Activated T-helper 17 cell treated with anti-CD3 and anti-CD28 coated beads, Interleukin-2, amount 50 U/mL, for 72 hours (primary cell): ENCODE data around the gene SIK3. TPM values are rescaled to one million over a fixed set of nuclear protein-coding genes. Genes with fewer than 3 reads are reported as not detected.
A peak's percentile ranks its signal among the peaks of the same experiment; 100 is the strongest.
"Not testable (repeated sequence)": the region's sequence is repeated elsewhere in the genome, so short reads cannot be mapped to it uniquely, and the experiment has no call there.

ENCODE experiments used
- ATAC-seq: fragments of 150-1000 bp; cut with Tn5 transposase; replicated peaks from 2 replicates; pipeline ENCODE4 v1.10.0; 2021; ENCODE audit warnings: mild to moderate bottlenecking, moderate library complexity
- H3K27ac Mint-ChIP-seq: one replicate; pipeline ENCODE4 v1.8.0; 2022; ENCODE audit warnings: mixed read lengths
- H3K27me3 Mint-ChIP-seq: one replicate; pipeline ENCODE4 v1.8.0; 2022; ENCODE audit warnings: mixed read lengths
- H3K36me3 Mint-ChIP-seq: one replicate; pipeline ENCODE4 v1.8.0; 2022; ENCODE audit warnings: low read depth, mild to moderate bottlenecking, mixed read lengths
- H3K4me1 Mint-ChIP-seq: one replicate; pipeline ENCODE4 v1.8.0; 2022; ENCODE audit warnings: mixed read lengths
- H3K4me3 Mint-ChIP-seq: one replicate; pipeline ENCODE4 v1.8.0; 2022; ENCODE audit warnings: mild to moderate bottlenecking, mixed read lengths
- H3K9me3 Mint-ChIP-seq: one replicate; pipeline ENCODE4 v1.8.0; 2022; ENCODE audit warnings: mixed read lengths
- total RNA-seq, 2 donors: library from RNA; stranded (reverse); gene quantifications; one replicate each; pipeline ENCODE4 v1.2.3, GENCODE V29; 2022

SIK3 gene
- total RNA-seq, 2 donors from 2014 or later: 41.9 to 55.7 TPM

DNA sequence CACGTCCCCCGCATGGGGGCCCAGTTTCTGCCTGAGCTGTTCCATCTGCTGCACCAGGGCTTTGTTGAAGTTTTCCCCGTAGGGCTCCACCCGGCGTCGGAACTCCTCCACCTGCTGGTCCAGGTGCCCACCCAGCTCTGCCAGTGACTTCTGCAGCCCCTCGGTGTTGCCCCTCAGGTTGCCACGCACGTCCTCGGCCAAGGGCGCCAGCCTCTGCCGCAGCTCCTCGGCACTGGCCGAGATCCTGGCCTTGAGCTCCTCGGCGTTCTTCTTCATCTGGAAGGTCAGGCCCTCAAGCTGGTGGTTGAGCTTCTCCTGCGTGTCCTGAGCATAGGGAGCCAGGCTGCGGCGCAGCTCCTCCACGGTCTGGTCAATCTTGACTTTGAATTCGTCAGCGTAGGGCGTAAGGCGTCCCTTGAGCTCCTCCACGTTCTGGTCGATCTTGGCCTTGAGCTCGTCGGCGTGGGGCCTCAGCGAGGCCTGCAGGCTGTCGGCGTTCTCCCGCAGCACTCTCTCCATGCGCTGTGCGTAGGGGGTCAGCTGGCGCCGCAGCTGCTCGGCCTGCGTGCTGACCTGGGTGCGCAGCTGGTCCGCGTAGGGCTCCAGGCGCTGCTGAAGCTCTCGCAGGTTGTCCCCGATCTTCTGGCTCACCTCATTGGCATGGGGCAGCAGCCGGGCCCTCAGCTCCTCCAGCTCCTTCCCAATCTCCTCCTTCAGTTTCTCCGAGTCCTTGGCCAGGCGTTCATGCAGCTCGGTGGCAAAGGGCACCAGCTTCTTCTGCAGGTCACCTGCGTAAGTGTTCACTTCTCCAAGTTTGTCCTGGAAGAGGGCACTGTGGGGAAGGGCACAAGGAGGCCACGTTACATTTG is 276.9 kb downstream of the SIK3 start:
- H3K9me3 Mint-ChIP-seq: no peaks in the 10 kb centered on the region
- H3K4me3 Mint-ChIP-seq: no peak overlapping the region
- no peaks in the 10 kb centered on the region for H3K4me1 Mint-ChIP-seq
- H3K36me3 Mint-ChIP-seq: no peaks in the 10 kb centered on the region
- no peak overlapping the region for H3K27ac Mint-ChIP-seq
- H3K27me3 Mint-ChIP-seq: no peaks in the 10 kb centered on the region
- no peak for ATAC-seq

DNA sequence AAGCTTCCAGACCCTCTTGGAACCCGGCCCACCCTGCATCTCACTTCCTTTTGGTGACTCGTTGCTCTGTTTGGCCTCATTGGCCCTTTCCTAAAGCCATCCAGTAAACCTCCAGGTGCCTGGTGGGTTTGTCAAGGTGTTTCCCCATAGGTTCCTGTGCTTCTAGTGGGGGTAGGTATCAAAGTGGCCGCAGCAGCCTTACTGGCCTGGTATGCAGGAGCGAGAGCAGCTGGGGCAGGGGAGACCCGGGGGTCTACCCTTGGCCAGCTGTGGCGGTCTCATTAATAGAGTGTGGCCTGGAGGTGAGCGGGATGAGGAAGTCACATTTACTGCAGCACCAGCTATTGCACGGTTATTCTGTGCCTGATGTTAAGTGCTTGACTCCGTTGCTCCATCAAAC is 279.2 kb downstream of the SIK3 start:
- no peaks in the 10 kb centered on the region for H3K9me3 Mint-ChIP-seq
- no peak overlapping the region for H3K27ac Mint-ChIP-seq
- H3K4me1 Mint-ChIP-seq: no peaks in the 10 kb centered on the region
- no peaks in the 10 kb centered on the region for H3K36me3 Mint-ChIP-seq
- ATAC-seq: no peak
- H3K27me3 Mint-ChIP-seq: no peaks in the 10 kb centered on the region
- H3K4me3 Mint-ChIP-seq: no peak overlapping the region

DNA sequence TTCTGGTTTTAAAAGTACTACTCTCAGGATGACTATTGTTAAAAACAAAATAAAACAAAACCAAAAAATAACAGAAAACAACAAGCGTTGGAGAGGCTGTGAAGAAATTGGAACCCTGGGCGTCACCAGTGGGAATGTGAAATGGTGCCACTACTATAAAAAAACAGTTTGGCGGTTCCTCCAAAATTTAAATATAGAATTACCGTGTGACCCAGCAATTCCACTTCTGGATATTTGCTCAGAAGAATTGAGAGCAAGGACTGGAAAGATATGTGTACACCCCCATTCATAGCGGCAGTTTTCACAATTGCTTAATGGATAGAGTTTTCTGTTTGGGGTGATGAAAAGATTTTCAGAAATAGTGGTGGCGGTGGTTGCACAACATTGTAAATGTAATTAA is 283.7 kb downstream of the SIK3 start:
- Mint-ChIP-seq H3K36me3 (no peaks in the 10 kb centered on the region), H3K27ac (no peak overlapping the region), H3K27me3 (no peaks in the 10 kb centered on the region), H3K4me1 (no peaks in the 10 kb centered on the region), H3K4me3 (no peak overlapping the region), H3K9me3 (no peaks in the 10 kb centered on the region)
- ATAC-seq: no peak

DNA sequence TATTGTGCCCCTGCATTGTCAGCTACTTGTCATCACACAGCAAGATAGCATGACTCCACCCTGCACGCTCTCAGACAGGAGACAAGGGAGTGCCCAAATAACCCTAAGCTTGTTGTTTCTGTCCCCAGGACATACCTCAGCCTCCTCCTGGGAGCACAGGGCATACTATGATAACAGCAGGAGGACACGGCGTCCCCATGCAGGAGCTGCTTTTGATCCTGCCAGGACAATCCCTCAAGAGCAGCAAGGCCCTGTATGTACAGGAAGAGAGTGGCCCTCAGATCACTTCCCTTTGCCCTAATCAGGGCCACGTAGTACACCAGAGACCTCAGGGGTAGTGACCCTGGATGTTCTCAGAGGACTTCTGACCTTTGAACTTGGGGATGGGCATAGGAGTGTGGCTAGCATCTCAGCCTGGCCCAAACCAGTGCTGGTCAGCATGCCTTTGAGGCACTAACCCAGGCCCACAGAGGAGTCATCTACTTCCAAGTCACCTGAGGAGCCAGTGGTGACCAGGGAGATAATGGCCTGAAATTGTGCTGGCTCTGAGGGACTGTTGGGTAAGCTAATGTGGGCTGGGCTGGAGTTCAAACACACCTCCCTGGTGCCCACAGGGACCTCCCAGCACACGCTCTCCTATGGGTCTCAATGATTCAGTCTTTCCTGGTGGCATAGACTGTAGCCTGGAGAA is 284.3 kb downstream of the SIK3 start:
- ATAC-seq: no peak
- Mint-ChIP-seq H3K36me3 (no peaks in the 10 kb centered on the region), H3K27me3 (no peaks in the 10 kb centered on the region), H3K4me3 (no peak overlapping the region), H3K9me3 (no peaks in the 10 kb centered on the region), H3K27ac (no peak overlapping the region), H3K4me1 (no peaks in the 10 kb centered on the region)

DNA sequence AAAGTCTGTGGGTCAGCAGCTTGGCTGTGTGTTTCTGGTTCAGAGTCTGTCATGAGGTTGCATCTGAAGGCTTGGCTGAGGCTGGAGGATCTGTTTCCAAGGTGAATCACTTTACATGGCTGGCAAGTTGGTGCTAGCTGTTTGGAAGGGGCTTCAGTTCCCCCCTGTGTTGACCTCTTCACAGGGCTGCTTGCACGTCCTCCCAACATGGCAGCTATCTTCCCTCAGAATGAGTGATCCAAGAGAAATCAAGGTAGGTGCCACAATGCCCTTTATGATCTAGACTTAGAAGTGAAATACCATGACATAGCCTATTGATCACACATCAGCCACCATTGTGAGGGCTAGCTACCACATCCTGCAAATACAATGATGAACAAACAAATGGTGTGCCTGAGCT is 285.1 kb downstream of the SIK3 start:
- H3K9me3 Mint-ChIP-seq: no peaks in the 10 kb centered on the region
- ATAC-seq: peak; percentile 23
- H3K4me3 Mint-ChIP-seq: no peak overlapping the region
- no peak overlapping the region for H3K27ac Mint-ChIP-seq
- H3K4me1 Mint-ChIP-seq: no peaks in the 10 kb centered on the region
- H3K36me3 Mint-ChIP-seq: no peaks in the 10 kb centered on the region
- no peaks in the 10 kb centered on the region for H3K27me3 Mint-ChIP-seq

DNA sequence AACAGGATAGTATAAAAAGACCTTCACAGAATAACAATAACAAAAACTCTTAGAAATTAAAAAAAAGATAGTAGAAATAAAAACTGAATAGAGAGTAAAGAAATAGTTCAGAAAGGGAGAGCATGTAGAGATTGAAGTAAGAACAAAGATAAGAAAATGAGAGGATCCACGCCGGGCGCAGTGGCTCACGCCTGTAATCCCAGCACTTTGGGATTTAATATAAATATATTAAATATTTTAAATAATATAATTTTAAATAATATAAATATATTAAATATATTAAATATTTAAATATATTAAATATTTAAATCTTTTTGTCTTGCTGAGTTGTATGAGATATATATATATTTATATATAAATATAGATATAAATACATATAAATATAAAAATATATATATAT is 286.1 kb downstream of the SIK3 start:
- Mint-ChIP-seq H3K4me1 (no peaks in the 10 kb centered on the region), H3K27ac (no peak overlapping the region), H3K36me3 (no peaks in the 10 kb centered on the region), H3K4me3 (no peak overlapping the region), H3K9me3 (no peaks in the 10 kb centered on the region), H3K27me3 (no peaks in the 10 kb centered on the region)
- no peak for ATAC-seq

DNA sequence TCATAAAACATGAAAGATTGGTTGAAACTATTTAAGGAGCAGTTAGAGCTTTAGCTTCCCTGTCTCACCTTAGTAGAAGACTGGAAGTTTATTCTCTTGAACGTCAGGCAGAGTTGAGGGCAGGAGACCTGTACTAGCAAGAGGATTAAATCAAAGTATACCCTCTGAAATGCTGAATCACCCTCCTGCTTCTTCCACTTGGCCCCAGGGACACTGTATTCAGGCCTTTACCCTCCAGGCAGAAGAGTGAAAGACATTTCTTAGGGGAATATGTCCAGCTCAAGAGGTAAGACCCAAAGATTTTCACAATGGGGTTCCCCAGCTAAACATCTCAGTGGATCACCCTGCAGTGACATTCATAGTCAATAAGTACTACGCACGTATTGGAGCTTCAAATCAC is 287.0 kb downstream of the SIK3 start:
- Mint-ChIP-seq H3K27ac (no peak overlapping the region), H3K9me3 (no peaks in the 10 kb centered on the region), H3K36me3 (no peaks in the 10 kb centered on the region), H3K4me3 (no peak overlapping the region), H3K27me3 (no peaks in the 10 kb centered on the region), H3K4me1 (no peaks in the 10 kb centered on the region)
- ATAC-seq: no peak

DNA sequence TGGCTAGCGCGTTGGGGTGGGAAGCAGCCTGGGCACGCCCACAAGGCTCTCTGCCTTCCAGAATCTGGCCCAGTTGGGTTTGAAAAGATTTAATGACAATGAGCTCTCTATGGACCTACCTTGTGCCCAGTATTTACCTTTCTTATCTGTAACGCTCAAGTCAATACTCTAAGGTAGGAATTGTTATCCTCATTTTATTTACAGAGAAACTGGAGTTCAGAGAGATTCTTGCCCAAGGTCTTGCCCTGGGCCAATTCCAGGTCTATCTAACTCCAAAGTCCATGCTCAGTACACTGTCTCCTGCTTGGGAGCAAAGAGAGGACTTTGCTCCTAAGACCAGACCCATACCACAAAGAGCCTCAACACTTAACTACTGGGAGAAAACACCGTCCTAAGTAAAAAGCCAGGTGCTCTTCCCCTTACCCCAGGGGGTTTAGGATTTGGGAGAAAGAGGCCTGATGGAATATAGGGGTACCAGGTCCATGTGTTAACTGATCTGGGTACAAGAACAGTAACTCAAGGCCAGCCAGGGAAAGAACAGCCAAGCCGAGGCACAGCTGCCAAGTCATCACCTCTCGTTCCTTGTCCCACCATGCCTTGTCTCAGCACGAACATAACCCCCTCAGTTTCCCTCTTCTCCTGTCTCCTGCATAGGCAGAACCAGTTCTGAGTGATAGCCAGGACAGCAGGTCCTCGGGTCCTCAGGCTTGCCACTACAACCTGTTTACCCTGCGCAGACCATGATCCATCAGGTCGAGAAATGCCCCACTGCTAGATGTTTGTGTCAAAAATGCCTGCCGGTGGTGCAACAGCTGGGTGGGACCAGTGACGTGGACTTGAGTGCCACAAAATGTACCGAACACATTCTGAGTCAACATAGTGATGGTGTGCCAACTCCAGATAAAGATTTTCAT is 289.7 kb downstream of the SIK3 start:
- Mint-ChIP-seq H3K27me3 (no peaks in the 10 kb centered on the region), H3K36me3 (no peaks in the 10 kb centered on the region), H3K9me3 (no peaks in the 10 kb centered on the region), H3K27ac (no peak overlapping the region), H3K4me1 (no peaks in the 10 kb centered on the region), H3K4me3 (no peak overlapping the region)
- ATAC-seq: no peak

DNA sequence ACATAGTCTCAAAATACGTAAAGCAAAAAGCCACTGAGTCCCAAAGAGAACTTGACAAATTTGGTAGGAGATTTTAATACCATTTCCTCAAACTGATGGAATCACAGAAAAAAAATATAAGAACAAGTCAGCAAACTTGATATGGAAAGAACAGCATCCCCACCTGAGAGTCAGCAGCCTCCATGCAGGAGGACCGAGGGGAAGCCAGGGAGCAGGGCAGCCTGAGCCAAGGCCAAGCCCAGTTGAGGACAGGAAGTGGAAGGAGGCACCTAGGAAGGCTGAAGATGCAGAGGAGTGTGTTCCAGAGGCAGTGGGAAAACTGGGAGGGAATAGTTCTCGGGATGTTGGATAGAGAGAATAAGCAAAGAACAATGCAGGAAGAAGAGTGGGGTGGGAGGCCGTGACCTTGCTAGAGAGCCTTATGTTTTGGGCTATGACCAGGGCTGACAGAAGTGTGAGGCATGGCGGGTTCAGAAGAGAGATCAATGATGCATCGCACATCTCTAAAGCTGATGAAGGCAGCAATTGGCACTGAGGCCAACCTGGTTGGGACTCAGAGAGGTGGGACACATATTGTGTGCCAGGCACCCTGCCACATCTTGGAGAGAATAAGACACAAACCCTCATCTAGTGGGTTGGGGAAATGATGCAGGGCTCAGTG is 290.5 kb downstream of the SIK3 start:
- Mint-ChIP-seq H3K4me3 (no peak overlapping the region), H3K4me1 (no peaks in the 10 kb centered on the region), H3K27me3 (peaks cover 2% of the 10 kb centered on the region), H3K27ac (no peak overlapping the region), H3K36me3 (no peaks in the 10 kb centered on the region), H3K9me3 (no peaks in the 10 kb centered on the region)
- ATAC-seq: no peak

DNA sequence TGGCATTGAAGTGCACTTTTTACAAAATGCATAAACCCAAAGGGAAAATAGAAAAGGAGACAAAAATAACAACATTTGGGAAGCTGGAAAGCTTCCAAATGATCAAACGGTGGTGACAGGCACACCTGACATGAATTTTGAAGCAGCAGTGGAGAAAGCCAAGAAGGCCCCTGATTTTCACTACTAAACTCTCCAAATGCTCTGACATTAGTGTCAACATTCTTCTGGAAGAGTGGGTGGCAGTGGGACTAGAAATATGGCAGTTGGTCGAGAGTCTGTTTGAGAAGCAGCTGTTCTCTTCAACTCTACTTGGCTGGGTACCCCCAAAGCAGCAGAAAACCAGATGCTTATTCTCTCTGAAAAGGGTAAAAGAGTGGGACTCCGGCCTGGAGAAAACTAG is 294.2 kb downstream of the SIK3 start:
- H3K27ac Mint-ChIP-seq: no peak overlapping the region
- H3K36me3 Mint-ChIP-seq: no peaks in the 10 kb centered on the region
- no peak overlapping the region for H3K4me3 Mint-ChIP-seq
- no peaks in the 10 kb centered on the region for H3K9me3 Mint-ChIP-seq
- H3K4me1 Mint-ChIP-seq: no peaks in the 10 kb centered on the region
- no peak for ATAC-seq
- peaks cover 8% of the 10 kb centered on the region for H3K27me3 Mint-ChIP-seq

DNA sequence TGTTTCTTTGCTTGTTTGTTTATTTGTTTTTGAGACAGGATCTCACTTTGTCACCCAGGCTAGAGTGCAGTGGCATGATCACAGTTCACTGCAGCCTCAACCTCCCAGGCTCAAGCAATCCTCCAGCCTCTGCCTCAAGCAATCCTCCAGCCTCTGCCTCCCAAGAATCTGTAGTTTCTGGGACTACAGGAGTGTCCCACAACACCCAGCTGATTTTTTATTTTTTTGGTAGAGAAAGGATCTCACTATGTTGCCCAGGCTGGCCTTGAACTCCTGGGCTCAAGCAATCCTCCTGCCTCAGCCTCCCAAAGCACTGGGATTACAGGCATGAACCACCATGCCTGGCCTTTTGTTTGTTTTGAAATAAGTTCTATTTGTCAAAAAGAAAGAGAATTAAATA is 296.6 kb downstream of the SIK3 start:
- not testable (repeated sequence) for H3K36me3 Mint-ChIP-seq, H3K27ac Mint-ChIP-seq, H3K4me3 Mint-ChIP-seq, H3K27me3 Mint-ChIP-seq, H3K4me1 Mint-ChIP-seq, ATAC-seq, H3K9me3 Mint-ChIP-seq

DNA sequence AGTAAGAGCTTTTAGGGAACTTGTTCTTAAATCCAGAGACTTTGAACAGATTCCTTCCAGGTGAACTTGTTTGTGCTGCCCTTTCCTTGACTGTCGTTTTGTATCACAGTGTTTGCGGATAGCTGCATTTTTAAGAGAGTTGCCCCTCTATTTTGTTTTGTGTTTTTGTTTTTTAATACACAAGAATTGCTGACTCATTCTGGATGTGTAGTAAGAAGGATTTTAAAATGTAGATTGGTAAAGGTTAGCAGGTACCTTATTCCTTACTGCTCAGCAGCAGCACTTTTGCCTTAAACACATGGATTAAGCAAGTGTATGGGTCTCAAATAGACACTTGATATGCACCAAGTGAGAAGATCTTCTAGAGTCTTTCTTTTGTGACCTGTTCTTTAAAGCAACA is 297.6 kb downstream of the SIK3 start:
- no peak for ATAC-seq
- H3K27me3 Mint-ChIP-seq: peaks cover 8% of the 10 kb centered on the region
- H3K4me3 Mint-ChIP-seq: no peak overlapping the region
- H3K36me3 Mint-ChIP-seq: no peaks in the 10 kb centered on the region
- peaks cover 5% of the 10 kb centered on the region for H3K4me1 Mint-ChIP-seq
- H3K9me3 Mint-ChIP-seq: no peaks in the 10 kb centered on the region
- H3K27ac Mint-ChIP-seq: no peak overlapping the region

DNA sequence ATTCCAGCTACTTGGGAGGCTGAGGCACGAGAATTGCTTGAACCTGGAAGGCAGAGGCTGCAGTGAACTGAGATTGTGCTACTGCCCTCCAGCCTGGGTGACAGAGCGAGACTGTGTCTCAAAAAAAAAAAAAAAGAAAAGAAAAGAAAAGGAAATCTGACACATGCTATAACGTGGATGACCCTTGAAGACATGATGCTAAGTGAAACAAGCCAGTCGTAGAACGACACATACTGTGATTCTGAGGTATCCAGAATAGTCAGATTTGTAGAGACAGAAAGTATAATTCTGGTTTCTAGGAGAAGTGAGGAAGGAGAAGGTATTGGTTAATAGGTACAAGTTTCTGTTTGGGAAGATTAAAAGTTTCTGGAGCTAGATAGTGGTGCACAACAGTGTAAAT is 299.9 kb downstream of the SIK3 start:
- Mint-ChIP-seq H3K4me3 (no peak overlapping the region), H3K27me3 (peaks cover 8% of the 10 kb centered on the region), H3K4me1 (peaks cover 5% of the 10 kb centered on the region), H3K36me3 (no peaks in the 10 kb centered on the region), H3K9me3 (no peaks in the 10 kb centered on the region), H3K27ac (no peak overlapping the region)
- ATAC-seq: peak; percentile 75

DNA sequence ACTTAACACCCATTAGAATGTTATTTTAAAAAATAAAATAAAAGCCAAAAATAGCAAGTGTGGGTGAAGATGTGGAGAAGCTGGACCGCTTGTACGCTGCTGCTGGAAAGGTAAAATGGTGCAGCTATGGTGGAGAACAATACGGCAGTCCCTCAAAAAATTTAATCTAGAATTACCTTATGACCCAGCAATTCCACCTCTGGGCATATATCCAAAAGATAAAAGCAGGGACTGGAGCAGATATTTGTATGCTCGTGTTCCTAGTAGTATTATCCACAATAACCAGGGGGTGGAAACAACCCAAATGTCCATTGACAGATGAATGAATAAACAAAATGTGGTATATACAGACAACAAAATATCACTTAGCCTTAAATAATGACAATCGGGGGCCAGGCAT is 300.4 kb downstream of the SIK3 start:
- H3K27ac Mint-ChIP-seq: no peak overlapping the region
- ATAC-seq: no peak
- H3K36me3 Mint-ChIP-seq: no peaks in the 10 kb centered on the region
- peaks cover 8% of the 10 kb centered on the region for H3K27me3 Mint-ChIP-seq
- peaks cover 5% of the 10 kb centered on the region for H3K4me1 Mint-ChIP-seq
- no peaks in the 10 kb centered on the region for H3K9me3 Mint-ChIP-seq
- no peak overlapping the region for H3K4me3 Mint-ChIP-seq
